ENCODE results near the gene MCF2L. TPM values are rescaled to one million over a fixed set of nuclear protein-coding genes. Genes with fewer than 3 reads are reported as not detected.

Gene MCF2L
- total RNA-seq, 1 experiment from 2014 or later, result not detected

- Histone ChIP-seq H2AFZ (ENCODE audit: low read length) (no peak overlapping the region), H3K79me2 (ENCODE audit: low read length) (no peaks in the 10 kb centered on the region), H3K9me3 (ENCODE audit: low read length) (no peaks in the 10 kb centered on the region), H4K20me1 (ENCODE audit: insufficient read depth, low read depth, low read length) (no peaks in the 10 kb centered on the region; the same call in 1 of the 2 replicates), H3K36me3 (ENCODE audit: insufficient read depth, low read length) (no peaks in the 10 kb centered on the region), H3K4me2 (ENCODE audit: low read depth, low read length, poor library complexity, severe bottlenecking) (no peak overlapping the region), H3K4me3 (ENCODE audit: low read length) (no peak overlapping the region), H3K4me1 (ENCODE audit: low read length) (no peaks in the 10 kb centered on the region), H3K9me2 (replicated peaks; ENCODE audit: insufficient read depth, low read length) (no peaks in the 10 kb centered on the region), H3K27ac (ENCODE audit: low read length) (no peak overlapping the region), H3K9ac (ENCODE audit: low read length) (no peak overlapping the region), H3K27me3 (ENCODE audit: low read length) (no peaks in the 10 kb centered on the region)
- DNase-seq, result no peak
These were observed 150.3 kb downstream of the MCF2L start for GRCh38 chr13:113119166-113119821.

DNA sequence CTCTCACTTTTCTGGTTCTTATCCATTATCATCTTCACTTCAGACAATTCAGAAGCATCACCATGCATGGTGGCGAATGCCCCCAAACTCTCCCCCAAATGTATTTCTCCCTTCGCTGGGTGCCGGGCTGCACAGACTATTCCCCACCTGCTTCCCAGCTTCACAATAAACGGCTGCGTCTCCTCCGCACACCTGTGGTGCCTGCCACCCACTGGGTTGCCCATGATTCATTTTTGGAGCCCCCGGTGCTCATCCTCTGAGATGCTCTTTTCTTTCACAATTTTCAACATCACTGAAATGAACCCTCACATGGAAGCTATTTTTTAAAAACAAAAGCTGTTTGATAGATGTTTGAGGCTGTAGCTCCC, 150.8 kb downstream of the MCF2L start:
- Histone ChIP-seq H3K27ac (ENCODE audit: low read length) (no peak overlapping the region), H3K4me1 (ENCODE audit: low read length) (no peaks in the 10 kb centered on the region), H4K20me1 (ENCODE audit: insufficient read depth, low read depth, low read length) (no peaks in the 10 kb centered on the region; the same call in 1 of the 2 replicates), H3K79me2 (ENCODE audit: low read length) (no peaks in the 10 kb centered on the region), H3K4me2 (ENCODE audit: low read depth, low read length, poor library complexity, severe bottlenecking) (no peak overlapping the region), H3K9me3 (ENCODE audit: low read length) (no peaks in the 10 kb centered on the region), H3K36me3 (ENCODE audit: insufficient read depth, low read length) (no peaks in the 10 kb centered on the region), H3K4me3 (ENCODE audit: low read length) (no peak overlapping the region), H2AFZ (ENCODE audit: low read length) (no peak overlapping the region), H3K9me2 (replicated peaks; ENCODE audit: insufficient read depth, low read length) (no peaks in the 10 kb centered on the region), H3K27me3 (ENCODE audit: low read length) (no peaks in the 10 kb centered on the region), H3K9ac (ENCODE audit: low read length) (no peak overlapping the region)
- DNase-seq, result no peak

DNA sequence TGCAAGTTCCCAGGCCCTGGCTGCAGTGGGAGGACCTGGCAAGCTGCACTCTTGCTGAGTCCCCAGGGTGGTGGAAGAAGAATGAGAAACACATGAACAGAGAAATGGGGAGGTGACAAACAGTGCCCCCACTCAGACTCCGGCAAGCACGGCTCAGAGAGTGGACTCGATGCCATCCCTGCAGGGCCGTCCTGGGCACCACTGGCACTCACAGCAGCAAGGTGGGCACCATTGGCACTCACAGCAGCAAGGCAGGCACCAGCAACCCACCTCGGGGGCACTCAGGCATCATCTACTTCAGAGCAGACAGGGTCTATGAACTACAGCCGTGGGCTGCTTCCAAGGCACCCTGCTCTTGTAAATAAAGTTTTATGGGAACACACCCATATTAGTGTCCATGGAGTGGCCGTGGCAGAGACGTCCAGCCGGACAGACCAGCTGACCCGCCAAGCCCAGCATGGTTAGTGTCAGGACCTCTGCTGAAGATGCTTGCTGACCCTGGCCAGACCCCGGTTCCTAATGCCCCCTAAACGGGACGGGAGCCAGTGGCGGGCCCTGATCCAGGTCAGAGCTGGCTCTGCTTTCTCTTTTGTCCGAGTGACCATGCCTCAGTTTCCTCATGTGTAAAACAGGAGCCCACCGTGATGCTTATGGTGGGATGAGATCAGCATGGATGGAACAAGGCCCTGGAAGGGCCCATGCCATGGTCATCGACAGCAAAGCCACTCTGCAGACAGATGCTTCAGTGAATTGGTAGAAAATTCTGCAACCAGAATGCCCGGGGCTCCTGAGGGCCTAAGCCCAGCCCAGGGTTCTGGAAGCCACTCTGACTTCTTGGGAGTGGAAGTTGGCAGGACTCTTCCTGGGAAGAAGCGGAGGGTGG, 151.5 kb downstream of the MCF2L start:
- no peaks in the 10 kb centered on the region for H3K36me3 ChIP-seq (ENCODE audit: insufficient read depth, low read length)
- H3K9me3 ChIP-seq (ENCODE audit: low read length), result no peaks in the 10 kb centered on the region
- no peaks in the 10 kb centered on the region for H3K27me3 ChIP-seq (ENCODE audit: low read length)
- H3K79me2 ChIP-seq (ENCODE audit: low read length), result no peaks in the 10 kb centered on the region
- no peaks in the 10 kb centered on the region for H3K4me1 ChIP-seq (ENCODE audit: low read length)
- no peaks in the 10 kb centered on the region; the same call in 1 of the 2 replicates for H4K20me1 ChIP-seq (ENCODE audit: insufficient read depth, low read depth, low read length)
- no peak overlapping the region for H3K9ac ChIP-seq (ENCODE audit: low read length)
- no peak overlapping the region for H3K4me2 ChIP-seq (ENCODE audit: low read depth, low read length, poor library complexity, severe bottlenecking)
- H3K9me2 ChIP-seq (replicated peaks; ENCODE audit: insufficient read depth, low read length), result no peaks in the 10 kb centered on the region
- no peak for DNase-seq
- no peak overlapping the region for H3K4me3 ChIP-seq (ENCODE audit: low read length)
- H2AFZ ChIP-seq (ENCODE audit: low read length), result no peak overlapping the region
- no peak overlapping the region for H3K27ac ChIP-seq (ENCODE audit: low read length)

- H4K20me1 ChIP-seq (ENCODE audit: insufficient read depth, low read depth, low read length), result no peaks in the 10 kb centered on the region; the same call in 1 of the 2 replicates
- H3K4me3 ChIP-seq (ENCODE audit: low read length), result no peak overlapping the region
- H3K36me3 ChIP-seq (ENCODE audit: insufficient read depth, low read length), result no peaks in the 10 kb centered on the region
- no peaks in the 10 kb centered on the region for H3K79me2 ChIP-seq (ENCODE audit: low read length)
- H3K9me3 ChIP-seq (ENCODE audit: low read length), result no peaks in the 10 kb centered on the region
- H3K27me3 ChIP-seq (ENCODE audit: low read length), result no peaks in the 10 kb centered on the region
- no peaks in the 10 kb centered on the region for H3K4me1 ChIP-seq (ENCODE audit: low read length)
- H3K27ac ChIP-seq (ENCODE audit: low read length), result no peak overlapping the region
- DNase-seq, result no peak
- H3K4me2 ChIP-seq (ENCODE audit: low read depth, low read length, poor library complexity, severe bottlenecking), result no peak overlapping the region
- no peak overlapping the region for H3K9ac ChIP-seq (ENCODE audit: low read length)
- H2AFZ ChIP-seq (ENCODE audit: low read length), result no peak overlapping the region
- H3K9me2 ChIP-seq (replicated peaks; ENCODE audit: insufficient read depth, low read length), result no peaks in the 10 kb centered on the region
These were observed 152.3 kb downstream of the MCF2L start for GRCh38 chr13:113121183-113121927.

GRCh38 chr13:113121928-113122471, 153.0 kb downstream of the MCF2L start:
- Histone ChIP-seq H3K79me2 (ENCODE audit: low read length) (no peaks in the 10 kb centered on the region), H3K9me3 (ENCODE audit: low read length) (no peaks in the 10 kb centered on the region), H3K9me2 (replicated peaks; ENCODE audit: insufficient read depth, low read length) (no peaks in the 10 kb centered on the region), H3K9ac (ENCODE audit: low read length) (no peak overlapping the region), H3K36me3 (ENCODE audit: insufficient read depth, low read length) (no peaks in the 10 kb centered on the region), H3K4me1 (ENCODE audit: low read length) (no peaks in the 10 kb centered on the region), H3K4me2 (ENCODE audit: low read depth, low read length, poor library complexity, severe bottlenecking) (no peak overlapping the region), H2AFZ (ENCODE audit: low read length) (no peak overlapping the region), H3K27me3 (ENCODE audit: low read length) (no peaks in the 10 kb centered on the region), H3K4me3 (ENCODE audit: low read length) (no peak overlapping the region), H4K20me1 (ENCODE audit: insufficient read depth, low read depth, low read length) (no peaks in the 10 kb centered on the region; the same call in 1 of the 2 replicates), H3K27ac (ENCODE audit: low read length) (no peak overlapping the region)
- no peak for DNase-seq

DNA sequence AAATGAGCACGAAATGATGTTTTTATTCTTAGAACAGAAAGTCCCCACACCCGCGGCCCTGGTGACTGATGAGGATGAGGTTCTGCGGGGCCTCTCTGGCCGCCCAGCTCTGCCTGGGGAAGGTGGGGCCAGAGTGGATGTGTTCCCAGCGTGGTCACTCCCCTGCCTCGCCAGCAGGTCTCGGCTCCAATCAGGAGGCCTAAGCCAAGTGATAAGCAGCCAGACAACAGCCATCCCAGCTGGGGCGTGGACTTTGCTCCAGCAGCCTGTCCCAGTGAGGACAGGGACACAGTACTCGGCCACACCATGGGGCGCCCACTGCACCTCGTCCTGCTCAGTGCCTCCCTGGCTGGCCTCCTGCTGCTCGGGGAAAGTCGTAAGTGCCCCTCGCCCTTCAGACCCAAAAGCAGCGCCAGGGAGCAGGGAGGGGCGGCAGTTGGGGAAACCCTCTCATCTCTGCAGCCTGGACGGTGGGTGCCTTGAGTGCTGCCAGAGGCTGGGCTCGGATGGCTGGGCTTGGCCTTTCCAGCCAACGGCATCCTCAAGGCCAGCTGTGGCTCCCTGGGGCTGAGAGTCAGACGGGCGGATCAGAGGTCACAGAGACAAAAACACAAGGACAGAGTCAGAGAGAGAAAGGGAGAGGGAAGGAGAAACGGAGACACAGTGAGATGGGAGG, 153.7 kb downstream of the MCF2L start, which contains the start of gene F10:
F10 (plus strand) TSS at position 250 of the 676 bp plus-strand sequence; CDS start at position 307, 57 bp downstream.
- Histone ChIP-seq H3K9me2 (replicated peaks; ENCODE audit: insufficient read depth, low read length) (no peaks in the 10 kb centered on the region), H3K9ac (ENCODE audit: low read length) (no peak within 1 kb of the TSS), H3K79me2 (ENCODE audit: low read length) (no peaks in the 10 kb centered on the region), H3K27me3 (ENCODE audit: low read length) (no peaks in the 10 kb centered on the region), H3K4me3 (ENCODE audit: low read length) (no peak within 1 kb of the TSS), H3K4me2 (ENCODE audit: low read depth, low read length, poor library complexity, severe bottlenecking) (no peak within 1 kb of the TSS), H4K20me1 (ENCODE audit: insufficient read depth, low read depth, low read length) (no peaks in the 10 kb centered on the region; the same call in 1 of the 2 replicates), H3K27ac (ENCODE audit: low read length) (no peak within 1 kb of the TSS), H2AFZ (ENCODE audit: low read length) (no peak within 1 kb of the TSS), H3K9me3 (ENCODE audit: low read length) (no peaks in the 10 kb centered on the region), H3K36me3 (ENCODE audit: insufficient read depth, low read length) (no peaks in the 10 kb centered on the region), H3K4me1 (ENCODE audit: low read length) (no peaks in the 10 kb centered on the region)
- DNase-seq, result no peak

GRCh38 chr13:113123226-113124201, 154.5 kb downstream of the MCF2L start:
- Histone ChIP-seq H3K9me3 (ENCODE audit: low read length) (no peaks in the 10 kb centered on the region), H3K27ac (ENCODE audit: low read length) (no peak overlapping the region), H3K4me2 (ENCODE audit: low read depth, low read length, poor library complexity, severe bottlenecking) (no peak overlapping the region), H3K9me2 (replicated peaks; ENCODE audit: insufficient read depth, low read length) (no peaks in the 10 kb centered on the region), H3K36me3 (ENCODE audit: insufficient read depth, low read length) (no peaks in the 10 kb centered on the region), H3K27me3 (ENCODE audit: low read length) (no peaks in the 10 kb centered on the region), H2AFZ (ENCODE audit: low read length) (no peak overlapping the region), H4K20me1 (ENCODE audit: insufficient read depth, low read depth, low read length) (no peaks in the 10 kb centered on the region; the same call in 1 of the 2 replicates), H3K9ac (ENCODE audit: low read length) (no peak overlapping the region), H3K4me3 (ENCODE audit: low read length) (no peak overlapping the region), H3K4me1 (ENCODE audit: low read length) (no peaks in the 10 kb centered on the region), H3K79me2 (ENCODE audit: low read length) (no peaks in the 10 kb centered on the region)
- DNase-seq, result peak; percentile 61

Measured in Karpas-422 (cell line).